ENCODE results near the gene RSL24D1. TPM values are rescaled to one million over a fixed set of nuclear protein-coding genes. Genes with fewer than 3 reads are reported as not detected.

Gene RSL24D1
- total and polyA plus RNA-seq, 2 of the 13 experiments (the other 11 are each of a cell fraction or from before 2014, with no cell fraction given) = 58.8 to 100.0 TPM

DNA sequence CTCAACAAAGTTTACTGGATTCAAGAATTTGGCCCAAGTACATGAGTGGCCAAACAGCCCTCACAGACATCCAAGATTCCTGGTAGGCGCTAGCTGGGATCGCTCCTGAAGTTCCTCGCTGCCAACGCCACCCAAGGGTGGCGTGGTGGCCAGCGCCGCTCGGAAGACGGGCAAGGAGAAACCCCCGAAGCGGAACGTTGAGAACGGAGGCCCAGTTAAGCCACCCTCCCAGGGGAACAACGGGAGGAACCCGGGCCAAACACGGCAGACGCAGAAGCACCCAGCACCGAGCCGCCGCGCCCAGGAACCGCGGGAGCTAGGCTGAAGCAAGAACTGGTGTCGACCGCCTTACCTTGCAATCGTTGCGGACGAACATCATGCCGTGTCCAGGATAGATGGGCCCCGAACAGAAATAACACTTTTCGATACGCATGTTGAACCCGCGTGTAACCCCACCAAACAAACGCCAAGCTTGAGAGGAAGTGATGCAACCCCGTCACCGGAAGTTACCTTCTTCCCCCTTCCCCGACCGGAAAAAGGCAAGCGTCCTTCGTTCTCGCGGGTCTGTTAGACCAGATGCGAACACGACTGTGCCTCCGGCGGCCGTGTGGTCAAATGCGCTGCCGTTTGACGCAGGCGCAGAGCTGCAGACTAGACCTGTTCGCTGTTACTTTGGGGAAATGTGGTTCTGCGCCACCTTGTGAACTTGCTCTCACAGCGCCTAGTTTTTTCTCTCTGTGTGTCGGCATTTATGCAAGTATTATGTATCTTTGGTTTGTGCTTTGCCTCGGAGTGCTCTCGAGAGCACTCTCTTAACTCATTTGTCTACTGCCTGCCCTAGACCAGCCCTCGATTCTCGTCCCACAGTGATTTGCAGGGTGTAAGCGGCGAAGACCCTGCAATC, at the start of gene RSL24D1 (continued):
- TF ChIP-seq, protein P1, sequence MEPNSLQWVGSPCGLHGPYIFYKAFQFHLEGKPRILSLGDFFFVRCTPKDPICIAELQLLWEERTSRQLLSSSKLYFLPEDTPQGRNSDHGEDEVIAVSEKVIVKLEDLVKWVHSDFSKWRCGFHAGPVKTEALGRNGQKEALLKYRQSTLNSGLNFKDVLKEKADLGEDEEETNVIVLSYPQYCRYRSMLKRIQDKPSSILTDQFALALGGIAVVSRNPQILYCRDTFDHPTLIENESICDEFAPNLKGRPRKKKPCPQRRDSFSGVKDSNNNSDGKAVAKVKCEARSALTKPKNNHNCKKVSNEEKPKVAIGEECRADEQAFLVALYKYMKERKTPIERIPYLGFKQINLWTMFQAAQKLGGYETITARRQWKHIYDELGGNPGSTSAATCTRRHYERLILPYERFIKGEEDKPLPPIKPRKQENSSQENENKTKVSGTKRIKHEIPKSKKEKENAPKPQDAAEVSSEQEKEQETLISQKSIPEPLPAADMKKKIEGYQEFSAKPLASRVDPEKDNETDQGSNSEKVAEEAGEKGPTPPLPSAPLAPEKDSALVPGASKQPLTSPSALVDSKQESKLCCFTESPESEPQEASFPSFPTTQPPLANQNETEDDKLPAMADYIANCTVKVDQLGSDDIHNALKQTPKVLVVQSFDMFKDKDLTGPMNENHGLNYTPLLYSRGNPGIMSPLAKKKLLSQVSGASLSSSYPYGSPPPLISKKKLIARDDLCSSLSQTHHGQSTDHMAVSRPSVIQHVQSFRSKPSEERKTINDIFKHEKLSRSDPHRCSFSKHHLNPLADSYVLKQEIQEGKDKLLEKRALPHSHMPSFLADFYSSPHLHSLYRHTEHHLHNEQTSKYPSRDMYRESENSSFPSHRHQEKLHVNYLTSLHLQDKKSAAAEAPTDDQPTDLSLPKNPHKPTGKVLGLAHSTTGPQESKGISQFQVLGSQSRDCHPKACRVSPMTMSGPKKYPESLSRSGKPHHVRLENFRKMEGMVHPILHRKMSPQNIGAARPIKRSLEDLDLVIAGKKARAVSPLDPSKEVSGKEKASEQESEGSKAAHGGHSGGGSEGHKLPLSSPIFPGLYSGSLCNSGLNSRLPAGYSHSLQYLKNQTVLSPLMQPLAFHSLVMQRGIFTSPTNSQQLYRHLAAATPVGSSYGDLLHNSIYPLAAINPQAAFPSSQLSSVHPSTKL (CRISPR knock-in tag; IDR thresholded peaks at IDR 0.05) = peak; percentile 60
- TF ChIP-seq JDP2 (CRISPR knock-in tag; IDR thresholded peaks at IDR 0.05; ENCODE audit: borderline replicate concordance) (no peak), ESRRA (CRISPR knock-in tag; IDR thresholded peaks at IDR 0.05; ENCODE audit: low read depth) (peak; percentile 53; the same call in 1 of the 2 replicates), KLF6 (CRISPR knock-in tag; IDR thresholded peaks at IDR 0.05) (peak; percentile 70), CBX5 (CRISPR knock-in tag; IDR thresholded peaks at IDR 0.05; ENCODE audit: borderline replicate concordance) (no peak; the same call in 1 of the 2 replicates), ZNF431 (CRISPR knock-in tag; IDR thresholded peaks at IDR 0.05; ENCODE audit: borderline replicate concordance, low read depth) (peak; percentile 77; the same call in 1 of the 2 replicates), NAIF1 (CRISPR knock-in tag; IDR thresholded peaks at IDR 0.05; ENCODE audit: borderline replicate concordance) (peak; percentile 45; the same call in 1 of the 2 replicates), SP5 (CRISPR knock-in tag; IDR thresholded peaks at IDR 0.05; ENCODE audit: borderline replicate concordance, low read depth) (no peak), STAT5B (CRISPR knock-in tag; IDR thresholded peaks at IDR 0.05) (no peak), KDM4B (CRISPR knock-in tag; IDR thresholded peaks at IDR 0.05) (peak; percentile 33; the same call in 1 of the 2 replicates), ZNF605 (CRISPR knock-in tag; IDR thresholded peaks at IDR 0.05) (peak; percentile 67; the same call in 1 of the 2 replicates)
- TF ChIP-seq, protein P2, sequence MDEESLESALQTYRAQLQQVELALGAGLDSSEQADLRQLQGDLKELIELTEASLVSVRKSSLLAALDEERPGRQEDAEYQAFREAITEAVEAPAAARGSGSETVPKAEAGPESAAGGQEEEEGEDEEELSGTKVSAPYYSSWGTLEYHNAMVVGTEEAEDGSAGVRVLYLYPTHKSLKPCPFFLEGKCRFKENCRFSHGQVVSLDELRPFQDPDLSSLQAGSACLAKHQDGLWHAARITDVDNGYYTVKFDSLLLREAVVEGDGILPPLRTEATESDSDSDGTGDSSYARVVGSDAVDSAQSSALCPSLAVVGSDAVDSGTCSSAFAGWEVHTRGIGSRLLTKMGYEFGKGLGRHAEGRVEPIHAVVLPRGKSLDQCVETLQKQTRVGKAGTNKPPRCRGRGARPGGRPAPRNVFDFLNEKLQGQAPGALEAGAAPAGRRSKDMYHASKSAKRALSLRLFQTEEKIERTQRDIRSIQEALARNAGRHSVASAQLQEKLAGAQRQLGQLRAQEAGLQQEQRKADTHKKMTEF (CRISPR knock-in tag; IDR thresholded peaks at IDR 0.05) = peak; percentile 73
- TF ChIP-seq, protein P3, sequence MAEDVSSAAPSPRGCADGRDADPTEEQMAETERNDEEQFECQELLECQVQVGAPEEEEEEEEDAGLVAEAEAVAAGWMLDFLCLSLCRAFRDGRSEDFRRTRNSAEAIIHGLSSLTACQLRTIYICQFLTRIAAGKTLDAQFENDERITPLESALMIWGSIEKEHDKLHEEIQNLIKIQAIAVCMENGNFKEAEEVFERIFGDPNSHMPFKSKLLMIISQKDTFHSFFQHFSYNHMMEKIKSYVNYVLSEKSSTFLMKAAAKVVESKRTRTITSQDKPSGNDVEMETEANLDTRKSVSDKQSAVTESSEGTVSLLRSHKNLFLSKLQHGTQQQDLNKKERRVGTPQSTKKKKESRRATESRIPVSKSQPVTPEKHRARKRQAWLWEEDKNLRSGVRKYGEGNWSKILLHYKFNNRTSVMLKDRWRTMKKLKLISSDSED (CRISPR knock-in tag; IDR thresholded peaks at IDR 0.05) = no peak
- TF ChIP-seq, protein P4, sequence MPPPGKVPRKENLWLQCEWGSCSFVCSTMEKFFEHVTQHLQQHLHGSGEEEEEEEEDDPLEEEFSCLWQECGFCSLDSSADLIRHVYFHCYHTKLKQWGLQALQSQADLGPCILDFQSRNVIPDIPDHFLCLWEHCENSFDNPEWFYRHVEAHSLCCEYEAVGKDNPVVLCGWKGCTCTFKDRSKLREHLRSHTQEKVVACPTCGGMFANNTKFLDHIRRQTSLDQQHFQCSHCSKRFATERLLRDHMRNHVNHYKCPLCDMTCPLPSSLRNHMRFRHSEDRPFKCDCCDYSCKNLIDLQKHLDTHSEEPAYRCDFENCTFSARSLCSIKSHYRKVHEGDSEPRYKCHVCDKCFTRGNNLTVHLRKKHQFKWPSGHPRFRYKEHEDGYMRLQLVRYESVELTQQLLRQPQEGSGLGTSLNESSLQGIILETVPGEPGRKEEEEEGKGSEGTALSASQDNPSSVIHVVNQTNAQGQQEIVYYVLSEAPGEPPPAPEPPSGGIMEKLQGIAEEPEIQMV (CRISPR knock-in tag; IDR thresholded peaks at IDR 0.05; ENCODE audit: low read depth) = 0 out of 2 replicates have a peak, but pooled peaks have one; percentile 44
- TF ChIP-seq, protein P5, sequence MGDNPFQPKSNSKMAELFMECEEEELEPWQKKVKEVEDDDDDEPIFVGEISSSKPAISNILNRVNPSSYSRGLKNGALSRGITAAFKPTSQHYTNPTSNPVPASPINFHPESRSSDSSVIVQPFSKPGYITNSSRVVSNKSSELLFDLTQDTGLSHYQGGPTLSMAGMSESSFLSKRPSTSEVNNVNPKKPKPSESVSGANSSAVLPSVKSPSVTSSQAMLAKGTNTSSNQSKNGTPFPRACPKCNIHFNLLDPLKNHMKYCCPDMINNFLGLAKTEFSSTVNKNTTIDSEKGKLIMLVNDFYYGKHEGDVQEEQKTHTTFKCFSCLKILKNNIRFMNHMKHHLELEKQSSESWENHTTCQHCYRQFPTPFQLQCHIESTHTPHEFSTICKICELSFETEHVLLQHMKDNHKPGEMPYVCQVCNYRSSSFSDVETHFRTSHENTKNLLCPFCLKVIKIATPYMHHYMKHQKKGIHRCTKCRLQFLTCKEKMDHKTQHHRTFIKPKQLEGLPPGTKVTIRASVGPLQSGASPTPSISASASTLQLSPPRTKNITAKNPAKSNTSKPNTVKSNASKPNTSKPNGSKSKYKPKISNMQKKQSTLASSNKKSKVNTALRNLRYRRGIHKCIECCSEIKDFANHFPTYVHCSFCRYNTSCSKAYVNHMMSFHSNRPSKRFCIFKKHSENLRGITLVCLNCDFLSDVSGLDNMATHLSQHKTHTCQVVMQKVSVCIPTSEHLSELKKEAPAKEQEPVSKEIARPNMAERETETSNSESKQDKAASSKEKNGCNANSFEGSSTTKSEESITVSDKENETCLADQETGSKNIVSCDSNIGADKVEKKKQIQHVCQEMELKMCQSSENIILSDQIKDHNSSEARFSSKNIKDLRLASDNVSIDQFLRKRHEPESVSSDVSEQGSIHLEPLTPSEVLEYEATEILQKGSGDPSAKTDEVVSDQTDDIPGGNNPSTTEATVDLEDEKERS (CRISPR knock-in tag; IDR thresholded peaks at IDR 0.05) = peak; percentile 69; the same call in 1 of the 2 replicates
- TF ChIP-seq, protein P6, sequence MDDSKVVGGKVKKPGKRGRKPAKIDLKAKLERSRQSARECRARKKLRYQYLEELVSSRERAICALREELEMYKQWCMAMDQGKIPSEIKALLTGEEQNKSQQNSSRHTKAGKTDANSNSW (CRISPR knock-in tag; IDR thresholded peaks at IDR 0.05; ENCODE audit: borderline replicate concordance) = 0 out of 2 replicates have a peak, but pooled peaks have one; percentile 27

Measured in HepG2 (cell line).